ENCODE measurements around the gene ASCL4. TPM values are rescaled to one million over a fixed set of nuclear protein-coding genes. Genes with fewer than 3 reads are reported as not detected.

ASCL4 gene
- total and polyA plus RNA-seq, 2 of the 13 experiments (the other 11 are each of a cell fraction or from before 2014, with no cell fraction given) = not detected

GRCh38 chr12:107788690-107789458 lies 14.4 kb downstream of the ASCL4 start:
- ATAC-seq (peak; percentile 77), FAIRE-seq (peak; percentile 42), DNase-seq (ENCODE audit: low spot score) (peak; percentile 32)
- Histone ChIP-seq H3K4me3 (replicated peaks in 1 of 3; ENCODE audit: insufficient read depth in 1 of 3, low read depth in 2 of 3, low read length in 3 of 3) (peak overlapping the region in 2 of 3 experiments; percentile 10 to 48; a peak in 4 of 6 replicates), H3K9me3 (ENCODE audit: low read length) (0 out of 2 replicates have a peak, but pooled peaks cover 6% of the 10 kb centered on the region), H2AFZ (ENCODE audit: low read length) (peak overlapping the region; percentile 36), H3K27me3 (ENCODE audit: control insufficient read depth in 1 of 2, insufficient read depth in 2 of 2, low read length in 2 of 2) (no peaks in the 10 kb centered on the region), H3K36me3 (replicated peaks in 1 of 2; ENCODE audit: control insufficient read depth in 1 of 2, insufficient read depth in 2 of 2, low read length in 2 of 2) (no peaks in the 10 kb centered on the region), H3K27ac (ENCODE audit: extremely low read length, insufficient read depth, low read length) (no peak overlapping the region), H3K4me1 (ENCODE audit: insufficient read depth, low read length) (peaks cover 20% of the 10 kb centered on the region), H4K20me1 (ENCODE audit: insufficient read depth, low read length) (no peaks in the 10 kb centered on the region), H3K4me2 (ENCODE audit: low read depth, low read length) (peak overlapping the region; percentile 72), H3K9ac (ENCODE audit: insufficient read depth, low read depth, low read length) (no peak overlapping the region), H3K79me2 (ENCODE audit: insufficient read depth, low read length) (no peaks in the 10 kb centered on the region)
- POLR2A ChIA-PET = no interaction called here
- in situ Hi-C loops (cut with HindIII; ENCODE audit: extremely low pct_ligation_motif_present, low pct_unique_long_range_greater_than_20kb) (no loop called here), intact Hi-C loops (cut with micrococcal nuclease; ENCODE audit: unreplicated experiment) (no loop called here)
- CTCF ChIA-PET (ENCODE audit: low intra/inter-chr PET ratio, low total read pairs) = no interaction called here
- 18% methylated on average over 17 of the region's 17 CpGs for WGBS (ENCODE audit: low lambda C conversion rate)
- no TSS peak for BruUV-seq (replicated peaks)
- TF ChIP-seq ZNF850 (CRISPR knock-in tag; conservative IDR thresholded peaks at IDR 0.05) (0 out of 2 replicates have a peak, but pooled peaks have one; percentile 42), TOE1 (CRISPR knock-in tag; IDR thresholded peaks at IDR 0.05) (no peak), MED8 (CRISPR knock-in tag; IDR thresholded peaks at IDR 0.05; ENCODE audit: insufficient replicate concordance) (no peak), ZSCAN21 (CRISPR knock-in tag; IDR thresholded peaks at IDR 0.05; ENCODE audit: borderline replicate concordance) (no peak), TAF15 (IDR thresholded peaks at IDR 0.05; ENCODE audit: low read depth, low read length, poor library complexity, severe bottlenecking) (no peak), SAP130 (CRISPR knock-in tag; IDR thresholded peaks at IDR 0.05; ENCODE audit: low read depth) (0 out of 2 replicates have a peak, but pooled peaks have one; percentile 11), ZNF567 (CRISPR knock-in tag; IDR thresholded peaks at IDR 0.05; ENCODE audit: borderline replicate concordance) (no peak), ZBTB40 (IDR thresholded peaks at IDR 0.05) (no peak), ZBTB40 (CRISPR knock-in tag; IDR thresholded peaks at IDR 0.05) (no peak), POGK (CRISPR knock-in tag; conservative IDR thresholded peaks at IDR 0.05) (no peak), HNRNPLL (IDR thresholded peaks at IDR 0.05; ENCODE audit: low read depth, low read length, poor library complexity, severe bottlenecking) (no peak), ZNF263 (CRISPR knock-in tag; IDR thresholded peaks at IDR 0.05) (no peak)
